Measurements from ENCODE around the gene PPP1R3E. TPM values are rescaled to one million over a fixed set of nuclear protein-coding genes. Genes with fewer than 3 reads are reported as not detected.

Gene PPP1R3E
- total and polyA plus RNA-seq, 2 of the 13 experiments (the other 11 are each of a cell fraction or from before 2014, with no cell fraction given), result 16.5 to 26.5 TPM

- TF ChIP-seq HINFP (CRISPR knock-in tag; IDR thresholded peaks at IDR 0.05; ENCODE audit: low read depth) (no peak), FOXJ3 (CRISPR knock-in tag; IDR thresholded peaks at IDR 0.05; ENCODE audit: borderline replicate concordance) (no peak), ZNF33B (CRISPR knock-in tag; IDR thresholded peaks at IDR 0.05) (no peak), ZNF484 (CRISPR knock-in tag; IDR thresholded peaks at IDR 0.05; ENCODE audit: borderline replicate concordance, low read depth) (no peak), ZFP1 (CRISPR knock-in tag; IDR thresholded peaks at IDR 0.05) (no peak), KMT2A (CRISPR knock-in tag; IDR thresholded peaks at IDR 0.05) (no peak), ZNF3 (CRISPR knock-in tag; IDR thresholded peaks at IDR 0.05) (peak; percentile 50; the same call in 1 of the 2 replicates), ZNF276 (CRISPR knock-in tag; IDR thresholded peaks at IDR 0.05; ENCODE audit: low read depth) (no peak), ZNF18 (CRISPR knock-in tag; IDR thresholded peaks at IDR 0.05; ENCODE audit: insufficient replicate concordance) (no peak), ZC3H4 (CRISPR knock-in tag; IDR thresholded peaks at IDR 0.05; ENCODE audit: borderline replicate concordance) (peak; percentile 97), ATF4 (CRISPR knock-in tag; IDR thresholded peaks at IDR 0.05) (peak in 1 of 2 experiments; percentile 38; a peak in 2 of 4 replicates), ZNF143 (CRISPR knock-in tag; IDR thresholded peaks at IDR 0.05) (no peak), FOXK1 (CRISPR knock-in tag; IDR thresholded peaks at IDR 0.05; ENCODE audit: borderline replicate concordance, low read depth) (no peak), HDAC2 (CRISPR knock-in tag; IDR thresholded peaks at IDR 0.05) (no peak), KLF12 (CRISPR knock-in tag; IDR thresholded peaks at IDR 0.05; ENCODE audit: borderline replicate concordance) (peak; percentile 58; the same call in 1 of the 2 replicates), GFI1 (CRISPR knock-in tag; IDR thresholded peaks at IDR 0.05; ENCODE audit: borderline replicate concordance) (peak; percentile 75), GPN1 (CRISPR knock-in tag; IDR thresholded peaks at IDR 0.05; ENCODE audit: borderline replicate concordance) (no peak), PREB (CRISPR knock-in tag; IDR thresholded peaks at IDR 0.05) (0 out of 2 replicates have a peak, but pooled peaks have one; percentile 25), ZBTB33 (CRISPR knock-in tag; IDR thresholded peaks at IDR 0.05) (peak; percentile 93; the same call in 1 of the 2 replicates)
These were observed 17.3 kb upstream of the PPP1R3E start (continued) for GRCh38 chr14:23319746-23320583.
